NT2/D1 (cell line): ENCODE measurements around the gene NTN3.

Experiments used
- DNase-seq: peaks from one replicate; pipeline ENCODE4 v3.0.0-alpha.2; 2011; ENCODE audit warnings: low read depth, low spot score
- H3K27me3 ChIP-seq: 2 replicates; pipeline ENCODE4 v1.6.0; 2011; ENCODE audit warnings: mild to moderate bottlenecking; ENCODE audit not compliant: insufficient read length, insufficient read depth
- H3K36me3 ChIP-seq: 2 replicates; pipeline ENCODE4 v1.6.1; 2011; ENCODE audit warnings: mild to moderate bottlenecking, low read length, mixed read lengths; ENCODE audit not compliant: insufficient read depth, insufficient read length
- H3K4me1 ChIP-seq: 2 replicates; pipeline ENCODE4 v1.5.1; 2011; ENCODE audit not compliant: insufficient read depth, insufficient read length
- H3K4me3 ChIP-seq: 2 replicates; pipeline ENCODE4 v1.5.1; 2011; ENCODE audit warnings: low read depth; ENCODE audit not compliant: insufficient read length
- H3K9ac ChIP-seq: 2 replicates; pipeline ENCODE4 v1.6.0; 2011; ENCODE audit warnings: low read depth; ENCODE audit not compliant: insufficient read length
- H3K9me3 ChIP-seq: 2 replicates; pipeline ENCODE4 v1.5.1; 2011; ENCODE audit warnings: mild to moderate bottlenecking, low read length; ENCODE audit not compliant: insufficient read depth
- SUZ12 ChIP-seq: IDR thresholded peaks from 2 replicates; pipeline ENCODE4 v1.6.1; 2011; ENCODE audit not compliant: insufficient read length, insufficient read depth; ENCODE audit errors: extremely low read depth
- YY1 ChIP-seq: IDR thresholded peaks from 2 replicates; pipeline ENCODE4 v1.6.1; 2011; ENCODE audit not compliant: insufficient read length, insufficient read depth
- ZNF274 ChIP-seq: IDR thresholded peaks from 2 replicates; pipeline ENCODE4 v1.6.1; 2011; ENCODE audit warnings: mild to moderate bottlenecking, low read depth, low read length

The NTN3 gene

GRCh38 chr16:2482708-2483534 lies 11.8 kb downstream of the NTN3 start:
- no peak for DNase-seq
- Histone ChIP-seq H3K9me3 (no peaks in the 10 kb centered on the region), H3K36me3 (peaks cover 2% of the 10 kb centered on the region), H3K4me3 (no peak overlapping the region), H3K27me3 (no peaks in the 10 kb centered on the region), H3K4me1 (peaks cover 12% of the 10 kb centered on the region), H3K9ac (no peak overlapping the region)
- TF ChIP-seq YY1 (no peak), SUZ12 (no peak), ZNF274 (no peak)

- Histone ChIP-seq H3K9me3 (no peaks in the 10 kb centered on the region), H3K36me3 (peaks cover under 1% of the 10 kb centered on the region), H3K4me1 (peaks cover 15% of the 10 kb centered on the region), H3K27me3 (no peaks in the 10 kb centered on the region), H3K9ac (no peak overlapping the region), H3K4me3 (no peak overlapping the region)
- DNase-seq, result no peak
- TF ChIP-seq ZNF274 (no peak), SUZ12 (no peak), YY1 (no peak)
Observed at GRCh38 chr16:2483939-2484897, 13.1 kb downstream of the NTN3 start.

GRCh38 chr16:2484898-2485508 lies 13.9 kb downstream of the NTN3 start:
- TF ChIP-seq SUZ12 (no peak), ZNF274 (no peak), YY1 (no peak)
- H3K9me3 ChIP-seq, result no peaks in the 10 kb centered on the region
- H3K4me3 ChIP-seq, result no peak overlapping the region
- H3K36me3 ChIP-seq, result peaks cover 2% of the 10 kb centered on the region
- peaks cover 15% of the 10 kb centered on the region for H3K4me1 ChIP-seq
- H3K27me3 ChIP-seq, result no peaks in the 10 kb centered on the region
- DNase-seq, result no peak
- H3K9ac ChIP-seq, result no peak overlapping the region

- H3K4me3 ChIP-seq, result no peak overlapping the region
- H3K36me3 ChIP-seq, result peaks cover 6% of the 10 kb centered on the region
- TF ChIP-seq YY1 (no peak), ZNF274 (no peak), SUZ12 (no peak)
- no peak for DNase-seq
- no peaks in the 10 kb centered on the region for H3K27me3 ChIP-seq
- no peaks in the 10 kb centered on the region for H3K9me3 ChIP-seq
- H3K4me1 ChIP-seq, result peaks cover 15% of the 10 kb centered on the region
- H3K9ac ChIP-seq, result peak overlapping the region; percentile 34
Observed at GRCh38 chr16:2485811-2486507, 14.9 kb downstream of the NTN3 start.

GRCh38 chr16:2486645-2487516 lies 15.8 kb downstream of the NTN3 start:
- no peaks in the 10 kb centered on the region for H3K27me3 ChIP-seq
- H3K36me3 ChIP-seq, result peaks cover 6% of the 10 kb centered on the region
- peaks cover 15% of the 10 kb centered on the region for H3K4me1 ChIP-seq
- DNase-seq, result no peak
- TF ChIP-seq SUZ12 (no peak), YY1 (no peak), ZNF274 (no peak)
- no peak overlapping the region for H3K4me3 ChIP-seq
- no peaks in the 10 kb centered on the region for H3K9me3 ChIP-seq
- peak overlapping the region; percentile 34 for H3K9ac ChIP-seq

GRCh38 chr16:2487517-2487842 lies 16.4 kb downstream of the NTN3 start:
- DNase-seq, result no peak
- Histone ChIP-seq H3K4me1 (peaks cover 15% of the 10 kb centered on the region), H3K9ac (peak overlapping the region; percentile 36), H3K27me3 (no peaks in the 10 kb centered on the region), H3K36me3 (peaks cover 6% of the 10 kb centered on the region), H3K4me3 (no peak overlapping the region), H3K9me3 (no peaks in the 10 kb centered on the region)
- TF ChIP-seq YY1 (no peak), SUZ12 (no peak), ZNF274 (no peak)
